ENCODE results near the gene UCN.

The UCN gene

GRCh38 chr2:27281855-27282559, 26.2 kb downstream of the UCN start, which contains the start of gene TRIM54:
Gene TRIM54 (plus strand): TSS chr2:27282429. CDS start chr2:27282732, 303 bp downstream.
- no peak within 1 kb of the TSS for H2AFZ ChIP-seq (ENCODE audit: low read depth, low read length)
- no peak for TF ChIP-seq CTCF (IDR thresholded peaks at IDR 0.05; ENCODE audit: borderline replicate concordance, extremely low read depth, low read length, poor library complexity, severe bottlenecking)
- no peak for TF ChIP-seq EZH2 (IDR thresholded peaks at IDR 0.05; ENCODE audit: borderline replicate concordance, low read depth, low read length, severe bottlenecking)
- ATAC-seq (ENCODE audit: insufficient read depth, low read depth) (no peak), DNase-seq (no peak)
- H3K4me2 ChIP-seq (ENCODE audit: insufficient read depth, low read length), result no peak within 1 kb of the TSS
- no peak within 1 kb of the TSS for H3K9ac ChIP-seq (ENCODE audit: low read depth, low read length)
- H3K4me3 ChIP-seq (ENCODE audit: low read depth in 1 of 2, low read length in 2 of 2), result no peak within 1 kb of the TSS
- peaks cover 8% of the 10 kb centered on the region; the same call in 1 of the 2 replicates for H3K4me1 ChIP-seq (ENCODE audit: insufficient read depth, low read length)
- H4K20me1 ChIP-seq (ENCODE audit: insufficient read depth, low read length), result no peaks in the 10 kb centered on the region
- H3K9me3 ChIP-seq (ENCODE audit: insufficient read depth, low read length, severe bottlenecking), result no peaks in the 10 kb centered on the region
- no peaks in the 10 kb centered on the region for H3K36me3 ChIP-seq (ENCODE audit: insufficient read depth, low read length)
- no peak within 1 kb of the TSS for H3K27ac ChIP-seq (ENCODE audit: low read length)
- peaks cover 38% of the 10 kb centered on the region for H3K27me3 ChIP-seq (ENCODE audit: insufficient read depth, low read length, poor library complexity)
- H3K79me2 ChIP-seq (ENCODE audit: insufficient read depth, low read length), result no peaks in the 10 kb centered on the region

- Histone ChIP-seq H3K4me3 (ENCODE audit: low read depth in 1 of 2, low read length in 2 of 2) (no peak overlapping the region), H3K4me1 (ENCODE audit: insufficient read depth, low read length) (peaks cover 8% of the 10 kb centered on the region; the same call in 1 of the 2 replicates), H3K79me2 (ENCODE audit: insufficient read depth, low read length) (no peaks in the 10 kb centered on the region), H3K36me3 (ENCODE audit: insufficient read depth, low read length) (no peaks in the 10 kb centered on the region), H3K9me3 (ENCODE audit: insufficient read depth, low read length, severe bottlenecking) (no peaks in the 10 kb centered on the region), H3K27ac (ENCODE audit: low read length) (no peak overlapping the region), H3K9ac (ENCODE audit: low read depth, low read length) (no peak overlapping the region), H3K27me3 (ENCODE audit: insufficient read depth, low read length, poor library complexity) (peaks cover 34% of the 10 kb centered on the region), H2AFZ (ENCODE audit: low read depth, low read length) (no peak overlapping the region), H4K20me1 (ENCODE audit: insufficient read depth, low read length) (no peaks in the 10 kb centered on the region), H3K4me2 (ENCODE audit: insufficient read depth, low read length) (no peak overlapping the region)
- TF ChIP-seq EZH2 (IDR thresholded peaks at IDR 0.05; ENCODE audit: borderline replicate concordance, low read depth, low read length, severe bottlenecking) (no peak), CTCF (IDR thresholded peaks at IDR 0.05; ENCODE audit: borderline replicate concordance, extremely low read depth, low read length, poor library complexity, severe bottlenecking) (no peak)
- DNase-seq (no peak), ATAC-seq (ENCODE audit: insufficient read depth, low read depth) (no peak)
Observed at GRCh38 chr2:27281442-27281841, 26.8 kb downstream of the UCN start.

- no peaks in the 10 kb centered on the region for H3K79me2 ChIP-seq (ENCODE audit: insufficient read depth, low read length)
Observed at GRCh38 chr2:27280826-27281225, 27.4 kb downstream of the UCN start.

More at GRCh38 chr2:27280826-27281225, 27.4 kb downstream of the UCN start:
- H2AFZ ChIP-seq (ENCODE audit: low read depth, low read length), result no peak overlapping the region
- no peaks in the 10 kb centered on the region for H3K9me3 ChIP-seq (ENCODE audit: insufficient read depth, low read length, severe bottlenecking)
- H4K20me1 ChIP-seq (ENCODE audit: insufficient read depth, low read length), result no peaks in the 10 kb centered on the region
- TF ChIP-seq CTCF (IDR thresholded peaks at IDR 0.05; ENCODE audit: borderline replicate concordance, extremely low read depth, low read length, poor library complexity, severe bottlenecking), result no peak
- no peak for TF ChIP-seq EZH2 (IDR thresholded peaks at IDR 0.05; ENCODE audit: borderline replicate concordance, low read depth, low read length, severe bottlenecking)
- DNase-seq (no peak), ATAC-seq (ENCODE audit: insufficient read depth, low read depth) (no peak)
- peaks cover 28% of the 10 kb centered on the region for H3K27me3 ChIP-seq (ENCODE audit: insufficient read depth, low read length, poor library complexity)
- no peak overlapping the region for H3K27ac ChIP-seq (ENCODE audit: low read length)
- H3K4me3 ChIP-seq (ENCODE audit: low read depth in 1 of 2, low read length in 2 of 2), result no peak overlapping the region
- H3K4me2 ChIP-seq (ENCODE audit: insufficient read depth, low read length), result no peak overlapping the region
- no peaks in the 10 kb centered on the region for H3K36me3 ChIP-seq (ENCODE audit: insufficient read depth, low read length)
- peaks cover 8% of the 10 kb centered on the region; the same call in 1 of the 2 replicates for H3K4me1 ChIP-seq (ENCODE audit: insufficient read depth, low read length)
- no peak overlapping the region for H3K9ac ChIP-seq (ENCODE audit: low read depth, low read length)
